ENCODE measurements around the gene NT5M. TPM values are rescaled to one million over a fixed set of nuclear protein-coding genes. Genes with fewer than 3 reads are reported as not detected.
A peak's percentile ranks its signal among the peaks of the same experiment; 100 is the strongest.
"Not testable (repeated sequence)": the region's sequence is repeated elsewhere in the genome, so short reads cannot be mapped to it uniquely, and the experiment has no call there.

Gene NT5M
- 0.90 and 5.9 TPM in 2 replicates for total RNA-seq (ENCODE audit: low replicate concordance)
- long read RNA-seq = 0 reads

- DNase-seq (ENCODE audit: extremely low spot score, unreplicated experiment) = peak; percentile 81
- peaks cover 12% of the 10 kb centered on the region for H3K4me1 Mint-ChIP-seq (ENCODE audit: unreplicated experiment)
- H3K27me3 Mint-ChIP-seq = peaks cover 3% of the 10 kb centered on the region
- peak within 1 kb of the TSS; percentile 31 for H3K27ac Mint-ChIP-seq
- peak within 1 kb of the TSS; percentile 93 for H3K4me3 Mint-ChIP-seq
- no peaks in the 10 kb centered on the region for H3K36me3 Mint-ChIP-seq
- no peak for TF ChIP-seq CTCF (conservative IDR thresholded peaks at IDR 0.05)
- H3K9me3 Mint-ChIP-seq = no peaks in the 10 kb centered on the region
Measured at GRCh38 chr17:17303010-17303846, at the start of gene NT5M. Gene NT5M (plus strand): TSS chr17:17303373. CDS start chr17:17303551, 178 bp downstream.

GRCh38 chr17:17253406-17253805 lies 49.8 kb upstream of the NT5M start:
- Mint-ChIP-seq H3K36me3 (peaks cover 31% of the 10 kb centered on the region), H3K27me3 (no peaks in the 10 kb centered on the region), H3K27ac (no peak overlapping the region), H3K9me3 (no peaks in the 10 kb centered on the region), H3K4me1 (ENCODE audit: unreplicated experiment) (no peaks in the 10 kb centered on the region), H3K4me3 (no peak overlapping the region)
- no peak for DNase-seq (ENCODE audit: extremely low spot score, unreplicated experiment)
- no peak for TF ChIP-seq CTCF (conservative IDR thresholded peaks at IDR 0.05)

- Mint-ChIP-seq H3K27ac (no peak overlapping the region), H3K9me3 (no peaks in the 10 kb centered on the region), H3K4me3 (no peak overlapping the region), H3K36me3 (peaks cover 34% of the 10 kb centered on the region), H3K4me1 (ENCODE audit: unreplicated experiment) (no peaks in the 10 kb centered on the region), H3K27me3 (no peaks in the 10 kb centered on the region)
- DNase-seq (ENCODE audit: extremely low spot score, unreplicated experiment) = no peak
- no peak for TF ChIP-seq CTCF (conservative IDR thresholded peaks at IDR 0.05)
Measured at GRCh38 chr17:17254036-17254435, 49.1 kb upstream of the NT5M start.

- not testable (repeated sequence) for H3K9me3 Mint-ChIP-seq; H3K27ac Mint-ChIP-seq; H3K4me1 Mint-ChIP-seq (ENCODE audit: unreplicated experiment); H3K4me3 Mint-ChIP-seq; DNase-seq (ENCODE audit: extremely low spot score, unreplicated experiment); H3K27me3 Mint-ChIP-seq
- H3K36me3 Mint-ChIP-seq = peaks cover 38% of the 10 kb centered on the region
Measured at GRCh38 chr17:17255689-17256088, 47.5 kb upstream of the NT5M start.

GRCh38 chr17:17256316-17256715 lies 46.9 kb upstream of the NT5M start:
- no peaks in the 10 kb centered on the region for H3K27me3 Mint-ChIP-seq
- no peaks in the 10 kb centered on the region for H3K9me3 Mint-ChIP-seq
- H3K27ac Mint-ChIP-seq = no peak overlapping the region
- H3K36me3 Mint-ChIP-seq = peaks cover 42% of the 10 kb centered on the region
- no peaks in the 10 kb centered on the region for H3K4me1 Mint-ChIP-seq (ENCODE audit: unreplicated experiment)
- DNase-seq (ENCODE audit: extremely low spot score, unreplicated experiment) = no peak
- no peak for TF ChIP-seq CTCF (conservative IDR thresholded peaks at IDR 0.05)
- no peak overlapping the region for H3K4me3 Mint-ChIP-seq

- Mint-ChIP-seq H3K36me3 (peaks cover 43% of the 10 kb centered on the region), H3K27ac (no peak overlapping the region), H3K9me3 (no peaks in the 10 kb centered on the region), H3K27me3 (no peaks in the 10 kb centered on the region), H3K4me1 (ENCODE audit: unreplicated experiment) (no peaks in the 10 kb centered on the region), H3K4me3 (no peak overlapping the region)
- DNase-seq (ENCODE audit: extremely low spot score, unreplicated experiment) = no peak
- no peak for TF ChIP-seq CTCF (conservative IDR thresholded peaks at IDR 0.05)
Measured at GRCh38 chr17:17258011-17258410, 45.2 kb upstream of the NT5M start.
